Fibroblast of lung (primary cell): Measurements from ENCODE around the gene BHMT2. TPM values are rescaled to one million over a fixed set of nuclear protein-coding genes. Genes with fewer than 3 reads are reported as not detected.

ENCODE experiments used
- DNase-seq, 2 donors: peaks; one replicate each; pipeline versions ENCODE4 v3.0.0 to v3.0.0-alpha.2; 2010; ENCODE audit warnings: low read depth in 2 of 2
- H2AFZ ChIP-seq: 2 replicates; pipeline ENCODE4 v1.5.1; 2012; ENCODE audit warnings: low read length, control low read depth, inconsistent platforms
- H3K27ac ChIP-seq: 2 replicates; pipeline ENCODE4 v1.5.1; 2011; ENCODE audit warnings: low read length, control low read depth; ENCODE audit not compliant: insufficient read depth
- H3K27me3 ChIP-seq: 2 replicates; pipeline ENCODE4 v1.5.1; 2011; ENCODE audit warnings: mild to moderate bottlenecking, low read length; ENCODE audit not compliant: control insufficient read depth, insufficient read depth
- H3K36me3 ChIP-seq: 2 replicates; pipeline ENCODE4 v1.5.1; 2011; ENCODE audit warnings: low read length; ENCODE audit not compliant: control insufficient read depth, insufficient read depth
- H3K4me1 ChIP-seq: 2 replicates; pipeline ENCODE4 v1.5.1; 2011; ENCODE audit warnings: low read length; ENCODE audit not compliant: control insufficient read depth, insufficient read depth; ENCODE audit errors: extremely low read depth
- H3K4me2 ChIP-seq: 2 replicates; pipeline ENCODE4 v1.5.1; 2011; ENCODE audit warnings: low read length, control low read depth; ENCODE audit not compliant: insufficient read depth; ENCODE audit errors: extremely low read depth
- H3K4me3 ChIP-seq, 4 experiments: fragments of 200-600 bp in 1 of 4; sonication (generic) in 1 of 4; replicated peaks in 1 of 4; 2 replicates each; pipeline ENCODE4 v1.5.1; 2011 to 2016; ENCODE audit warnings: low read length in 4 of 4, low read depth in 3 of 4, mild to moderate bottlenecking in 3 of 4, control low read depth in 2 of 4, inconsistent platforms in 1 of 4, mixed read lengths in 1 of 4; ENCODE audit not compliant: insufficient read depth in 1 of 4; ENCODE audit errors: control extremely low read depth in 1 of 4
- H3K79me2 ChIP-seq: 2 replicates; pipeline ENCODE4 v1.5.1; 2012; ENCODE audit warnings: mild to moderate bottlenecking, low read length, inconsistent platforms; ENCODE audit not compliant: control insufficient read depth, insufficient read depth
- H3K9ac ChIP-seq: 2 replicates; pipeline ENCODE4 v1.5.1; 2011; ENCODE audit warnings: mild to moderate bottlenecking, low read length, control low read depth; ENCODE audit not compliant: insufficient read depth
- H3K9me3 ChIP-seq: 2 replicates; pipeline ENCODE4 v1.5.1; 2012; ENCODE audit warnings: low read depth, low read length; ENCODE audit not compliant: control insufficient read depth, insufficient read depth
- H4K20me1 ChIP-seq: 2 replicates; pipeline ENCODE4 v1.5.1; 2011; ENCODE audit warnings: low read length; ENCODE audit not compliant: control insufficient read depth, insufficient read depth; ENCODE audit errors: extremely low read depth
- EZH2 ChIP-seq: IDR thresholded peaks from 2 replicates; pipeline ENCODE4 v1.5.1; 2012; ENCODE audit warnings: low read length, control low read depth, mild to moderate bottlenecking; ENCODE audit errors: missing control alignments
- polyA plus RNA-seq, 2 donors: library from polyadenylated mRNA; depleted of rRNA in 1 of 2; stranded (reverse) in 1 of 2; unstranded in 1 of 2; fragments of >200 nt; gene quantifications; 2 replicates each; pipeline ENCODE4 v1.2.1, GENCODE V29; 2011 to 2012; ENCODE audit warnings: missing spikeins in 1 of 2
- total RNA-seq: library from RNA; depleted of rRNA; stranded (reverse); fragments of >200 nt; gene quantifications from 2 replicates; pipeline ENCODE4 v1.2.1, GENCODE V29; 2014
- TF ChIP-seq, protein P1 (sequence below), 2 donors: IDR thresholded peaks in 1 of 2; conservative IDR thresholded peaks in 1 of 2; 1 replicate in 1 of 2; 2 replicates in 1 of 2; pipeline ENCODE4 v1.5.1; 2011 to 2012; ENCODE audit warnings: low read length in 2 of 2, control low read depth in 1 of 2, inconsistent platforms in 1 of 2, low read depth in 1 of 2, mild to moderate bottlenecking in 1 of 2

The BHMT2 gene
- total and polyA plus RNA-seq, 2 donors (not counting 1 experiment from before 2014, with no cell fraction given) = 6.5 to 20.3 TPM

DNA sequence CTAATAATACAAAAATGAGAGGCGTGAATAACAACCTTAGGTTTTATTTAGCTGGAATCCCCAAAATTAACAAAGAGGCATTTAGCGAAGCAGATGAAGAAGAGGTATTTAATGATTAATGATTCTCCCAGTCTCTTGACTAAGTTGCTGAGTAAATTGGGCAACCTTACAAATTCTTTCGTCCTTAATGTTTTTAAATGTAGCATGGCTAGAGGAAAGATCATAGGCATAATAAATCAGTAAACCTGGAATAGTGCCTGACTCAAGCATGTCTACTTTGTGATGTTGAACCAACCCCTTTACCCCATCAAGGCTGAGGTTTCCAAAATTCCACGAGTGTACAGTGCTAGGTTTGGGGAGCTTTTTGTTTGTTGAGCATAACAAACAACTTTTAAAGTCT is 49.9 kb downstream of the BHMT2 start:
- H3K27me3 ChIP-seq = peaks cover 2% of the 10 kb centered on the region
- DNase-seq = peak in 1 of 2 donors; percentile 74
- H3K9ac ChIP-seq = no peak overlapping the region
- no peak overlapping the region for H3K27ac ChIP-seq
- TF ChIP-seq, protein P1, sequence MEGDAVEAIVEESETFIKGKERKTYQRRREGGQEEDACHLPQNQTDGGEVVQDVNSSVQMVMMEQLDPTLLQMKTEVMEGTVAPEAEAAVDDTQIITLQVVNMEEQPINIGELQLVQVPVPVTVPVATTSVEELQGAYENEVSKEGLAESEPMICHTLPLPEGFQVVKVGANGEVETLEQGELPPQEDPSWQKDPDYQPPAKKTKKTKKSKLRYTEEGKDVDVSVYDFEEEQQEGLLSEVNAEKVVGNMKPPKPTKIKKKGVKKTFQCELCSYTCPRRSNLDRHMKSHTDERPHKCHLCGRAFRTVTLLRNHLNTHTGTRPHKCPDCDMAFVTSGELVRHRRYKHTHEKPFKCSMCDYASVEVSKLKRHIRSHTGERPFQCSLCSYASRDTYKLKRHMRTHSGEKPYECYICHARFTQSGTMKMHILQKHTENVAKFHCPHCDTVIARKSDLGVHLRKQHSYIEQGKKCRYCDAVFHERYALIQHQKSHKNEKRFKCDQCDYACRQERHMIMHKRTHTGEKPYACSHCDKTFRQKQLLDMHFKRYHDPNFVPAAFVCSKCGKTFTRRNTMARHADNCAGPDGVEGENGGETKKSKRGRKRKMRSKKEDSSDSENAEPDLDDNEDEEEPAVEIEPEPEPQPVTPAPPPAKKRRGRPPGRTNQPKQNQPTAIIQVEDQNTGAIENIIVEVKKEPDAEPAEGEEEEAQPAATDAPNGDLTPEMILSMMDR (conservative IDR thresholded peaks at IDR 0.05 in 1 of 2, IDR thresholded peaks at IDR 0.05 in 1 of 2; ENCODE audit: low read depth in 1 of 2, low read length in 2 of 2) = no peak
- TF ChIP-seq EZH2 = no peak
- H3K4me2 ChIP-seq = no peak overlapping the region
- no peaks in the 10 kb centered on the region for H4K20me1 ChIP-seq
- no peaks in the 10 kb centered on the region for H3K36me3 ChIP-seq
- H3K4me1 ChIP-seq = no peaks in the 10 kb centered on the region
- no peaks in the 10 kb centered on the region for H3K9me3 ChIP-seq
- no peak overlapping the region for H2AFZ ChIP-seq
- no peaks in the 10 kb centered on the region for H3K79me2 ChIP-seq
- H3K4me3 ChIP-seq = no peak overlapping the region

GRCh38 chr5:79120221-79120620 is 50.7 kb downstream of the BHMT2 start:
- H2AFZ ChIP-seq = no peak overlapping the region
- no peaks in the 10 kb centered on the region for H3K9me3 ChIP-seq
- H3K27ac ChIP-seq = no peak overlapping the region
- H3K4me3 ChIP-seq = no peak overlapping the region
- no peaks in the 10 kb centered on the region for H3K27me3 ChIP-seq
- TF ChIP-seq, protein P1 (conservative IDR thresholded peaks at IDR 0.05 in 1 of 2, IDR thresholded peaks at IDR 0.05 in 1 of 2; ENCODE audit: low read depth in 1 of 2, low read length in 2 of 2) = no peak
- TF ChIP-seq EZH2 = no peak
- no peaks in the 10 kb centered on the region for H3K79me2 ChIP-seq
- H3K4me1 ChIP-seq = no peaks in the 10 kb centered on the region
- H3K9ac ChIP-seq = no peak overlapping the region
- H3K4me2 ChIP-seq = no peak overlapping the region
- DNase-seq = peak in 1 of 2 donors; percentile 42
- no peaks in the 10 kb centered on the region for H3K36me3 ChIP-seq
- H4K20me1 ChIP-seq = no peaks in the 10 kb centered on the region

- Histone ChIP-seq H3K9ac (no peak overlapping the region), H4K20me1 (no peaks in the 10 kb centered on the region), H3K4me2 (no peak overlapping the region), H3K27me3 (no peaks in the 10 kb centered on the region), H3K9me3 (no peaks in the 10 kb centered on the region), H3K27ac (no peak overlapping the region), H3K36me3 (no peaks in the 10 kb centered on the region), H3K4me1 (no peaks in the 10 kb centered on the region), H2AFZ (no peak overlapping the region), H3K4me3 (no peak overlapping the region), H3K79me2 (no peaks in the 10 kb centered on the region)
- peak in 1 of 2 donors; percentile 4 for DNase-seq
- TF ChIP-seq, protein P1 (conservative IDR thresholded peaks at IDR 0.05 in 1 of 2, IDR thresholded peaks at IDR 0.05 in 1 of 2; ENCODE audit: low read depth in 1 of 2, low read length in 2 of 2) = no peak
- TF ChIP-seq EZH2 = no peak
Observed at GRCh38 chr5:79122973-79123372, 53.4 kb downstream of the BHMT2 start.
